GM12878 (cell line): ENCODE data around the gene HVCN1. TPM values are rescaled to one million over a fixed set of nuclear protein-coding genes. Genes with fewer than 3 reads are reported as not detected.

Source experiments
- ATAC-seq: fragments of 200-7000 bp; cut with Tn5 transposase; 3 replicates; pipeline ENCODE4 v1.9.1; 2020; ENCODE audit warnings: mild to moderate bottlenecking, moderate library complexity
- BruUV-seq: library from RNA; stranded (reverse); fragments of 400-500 nt; replicated peaks from 2 replicates; lab custom pipeline; 2021; lab: Mats Ljungman, UMichigan
- CTCF ChIA-PET: fragments of 300-600 bp; sonication (Branson Sonifier 250); formaldehyde crosslinking; extraction: SDS; loops from one replicate; lab custom pipeline; 2021; ENCODE audit warnings: inconsistent platforms; lab: Yijun Ruan, JAX
- POLR2A ChIA-PET: fragments of 350-600 bp; formaldehyde crosslinking; extraction: SDS; loops from one replicate; lab custom pipeline; 2021; ENCODE audit warnings: inconsistent platforms; lab: Charles Lee
- RAD21 ChIA-PET: fragments of 300-600 bp; sonication (Branson Sonifier 250); formaldehyde crosslinking; loops from one replicate; lab custom pipeline; 2023; ENCODE audit warnings: antibody characterized with exemption; ENCODE audit not compliant: unreplicated experiment; lab: Charles Lee
- SMC1A ChIA-PET: fragments of 300-600 bp; sonication (Branson Sonifier 250); formaldehyde crosslinking; loops from one replicate; lab custom pipeline; 2023; ENCODE audit not compliant: unreplicated experiment, uncharacterized antibody; lab: Charles Lee
- DNase-seq: peaks from one replicate; pipeline ENCODE4 v3.0.0-alpha.2; 2011; ENCODE audit warnings: low read depth, low spot score
- FAIRE-seq: peaks from 3 replicates; lab custom pipeline; 2011; peaks lifted over from hg19 to GRCh38; lab: Jason Lieb, UNC
- H2AFZ ChIP-seq: 2 replicates; pipeline ENCODE4 v1.6.0; 2011; ENCODE audit warnings: low read depth, low read length, control low read depth; ENCODE audit not compliant: control insufficient read depth
- H3K27ac ChIP-seq: 2 replicates; pipeline ENCODE4 v1.5.1; 2011; ENCODE audit warnings: control low read depth; ENCODE audit not compliant: control insufficient read depth, insufficient read depth
- H3K27me3 ChIP-seq, 2 experiments: replicated peaks in 1 of 2; 2 replicates each; pipeline versions ENCODE4 v1.6.0 to v1.6.1; 2011; ENCODE audit warnings: low read length in 1 of 2; ENCODE audit not compliant: control insufficient read depth in 2 of 2, insufficient read depth in 2 of 2
- H3K36me3 ChIP-seq, 2 experiments: 2 replicates each; pipeline ENCODE4 v1.5.1; 2011; ENCODE audit warnings: low read length in 1 of 2; ENCODE audit not compliant: control insufficient read depth in 2 of 2, insufficient read depth in 2 of 2
- H3K4me1 ChIP-seq: 2 replicates; pipeline ENCODE4 v1.6.1; 2011; ENCODE audit warnings: mild to moderate bottlenecking, low read length, moderate library complexity, mixed read lengths; ENCODE audit not compliant: control insufficient read depth, insufficient read depth
- H3K4me2 ChIP-seq: 2 replicates; pipeline ENCODE4 v1.6.0; 2011; ENCODE audit warnings: control low read depth; ENCODE audit not compliant: control insufficient read depth, insufficient read depth
- H3K4me3 ChIP-seq: fragments of 200-600 bp; sonication (generic); 2 replicates; pipeline ENCODE4 v1.5.1; 2016
- H3K79me2 ChIP-seq: 2 replicates; pipeline ENCODE4 v1.6.0; 2011; ENCODE audit warnings: low read length; ENCODE audit not compliant: control insufficient read depth, insufficient read depth
- H3K9ac ChIP-seq: 2 replicates; pipeline ENCODE4 v1.8.0; 2011; ENCODE audit warnings: low read length, control low read depth, mixed read lengths; ENCODE audit not compliant: control insufficient read depth, insufficient read depth
- H3K9me3 ChIP-seq: replicated peaks from 3 replicates; pipeline ENCODE4 v1.5.1; 2011; ENCODE audit warnings: mild to moderate bottlenecking, low read length; ENCODE audit not compliant: control insufficient read depth, insufficient read depth
- H4K20me1 ChIP-seq: 2 replicates; pipeline ENCODE4 v1.6.0; 2011; ENCODE audit not compliant: control insufficient read depth, insufficient read depth
- BHLHE40 ChIP-seq, 2 experiments: fragments of 450-650 bp in 1 of 2; IDR thresholded peaks; 2 replicates each; pipeline ENCODE4 v1.6.1; 2011 to 2017; ENCODE audit warnings: low read depth in 2 of 2, borderline replicate concordance in 1 of 2, improper control_type of control experiment in 1 of 2, low read length in 1 of 2, mild to moderate bottlenecking in 1 of 2
- CREB1 ChIP-seq: IDR thresholded peaks from 2 replicates; pipeline ENCODE4 v1.6.1; 2012; ENCODE audit warnings: low read depth, mild to moderate bottlenecking, inconsistent platforms
- JUNB ChIP-seq: IDR thresholded peaks from 2 replicates; pipeline ENCODE4 v1.6.1; 2016; ENCODE audit warnings: antibody characterized with exemption, mild to moderate bottlenecking
- NFXL1 ChIP-seq: fragments of 450-650 bp; IDR thresholded peaks from 2 replicates; pipeline ENCODE4 v1.6.1; 2017; ENCODE audit warnings: antibody characterized with exemption, mild to moderate bottlenecking, borderline replicate concordance
- PAX5 ChIP-seq: IDR thresholded peaks from 2 replicates; pipeline ENCODE4 v1.6.1; 2011; ENCODE audit warnings: low read depth, low read length, borderline replicate concordance
- PML ChIP-seq: IDR thresholded peaks from 2 replicates; pipeline ENCODE4 v1.6.1; 2012; ENCODE audit warnings: low read length, inconsistent platforms
- POLR2AphosphoS2 ChIP-seq: IDR thresholded peaks from 2 replicates; pipeline ENCODE4 v1.6.1; 2011; ENCODE audit warnings: low read depth, mild to moderate bottlenecking, low read length, improper control_type of control experiment, moderate library complexity
- POLR2AphosphoS5 ChIP-seq: IDR thresholded peaks from 2 replicates; pipeline ENCODE4 v1.6.1; 2011; ENCODE audit warnings: mild to moderate bottlenecking, low read length, inconsistent platforms
- RUNX3 ChIP-seq: IDR thresholded peaks from 2 replicates; pipeline ENCODE4 v1.6.1; 2012; ENCODE audit warnings: low read length, inconsistent platforms
- TAF1 ChIP-seq: IDR thresholded peaks from 2 replicates; pipeline ENCODE4 v1.6.1; 2011; ENCODE audit warnings: mild to moderate bottlenecking, low read depth, low read length, borderline replicate concordance
- TCF12 ChIP-seq: IDR thresholded peaks from 2 replicates; pipeline ENCODE4 v1.6.1; 2011; ENCODE audit warnings: low read depth, mild to moderate bottlenecking, low read length
- TCF3 ChIP-seq: IDR thresholded peaks from 2 replicates; pipeline ENCODE4 v1.6.1; 2012; ENCODE audit warnings: low read depth, mild to moderate bottlenecking, low read length, borderline replicate concordance; ENCODE audit not compliant: insufficient read depth
- ZBED1 ChIP-seq: IDR thresholded peaks from 2 replicates; pipeline ENCODE4 v1.6.1; 2016; ENCODE audit warnings: borderline replicate concordance
- WGBS: methylation state at CpG from one replicate; pipeline ENCODE4 v1.1.6; 2016; ENCODE audit warnings: low lambda C conversion rate; ENCODE audit not compliant: insufficient replicate concordance, insufficient coverage; ENCODE audit errors: missing lambda C conversion rate; 5-methylcytosine and 5-hydroxymethylcytosine counted together
- in situ Hi-C: fragments of 300-500 bp; cut with MboI; formaldehyde crosslinking; loops from 9 replicates; pipeline ENCODE4 v1.14.3; 2018; ENCODE audit warnings: mixed read lengths
- intact Hi-C: fragments of 100-400 bp; cut with micrococcal nuclease; formaldehyde crosslinking; loops from one replicate; pipeline ENCODE4 v1.14.2; 2022; ENCODE audit not compliant: unreplicated experiment
- polyA plus RNA-seq, 11 experiments: library from polyadenylated mRNA; depleted of rRNA in 4 of 11; unstranded in 6 of 11; stranded (reverse) in 5 of 11; fragments of >200 nt; fragmentation: Nextera tagmentation in 4 of 11; fragmentation: Illumina TruSeq in 1 of 11; extraction: Ambion mirVana in 4 of 11; extraction: Trizol in 1 of 11; gene quantifications; 1 replicate in 1 of 11; 2 replicates in 10 of 11; pipeline versions ENCODE4 v1.2.1 to v1.2.3, GENCODE V29; 2011 to 2016; ENCODE audit warnings: inconsistent platforms in 2 of 11, missing spikeins in 2 of 11, low read depth in 1 of 11
- total RNA-seq, 4 experiments: library from RNA; depleted of rRNA in 3 of 4; stranded (reverse); fragments of >200 nt in 3 of 4; fragmentation: Illumina TruSeq in 1 of 4; extraction: Trizol in 1 of 4; gene quantifications; 2 replicates each; pipeline versions ENCODE4 v1.2.1 to v1.2.3, GENCODE V29; 2013 to 2021
- TF ChIP-seq, protein P1 (sequence below): fragments of 450-650 bp; IDR thresholded peaks from 2 replicates; pipeline ENCODE4 v1.6.1; 2017; ENCODE audit warnings: mild to moderate bottlenecking
- TF ChIP-seq, protein P2 (sequence below): fragments of 450-650 bp; IDR thresholded peaks from 2 replicates; pipeline ENCODE4 v1.6.1; 2017; ENCODE audit warnings: mild to moderate bottlenecking, moderate library complexity

HVCN1 gene
- total and polyA plus RNA-seq, 10 of the 15 experiments (the other 5 are each of a cell fraction or from before 2014, with no cell fraction given) = 27.8 to 181 (median 103) TPM

DNA sequence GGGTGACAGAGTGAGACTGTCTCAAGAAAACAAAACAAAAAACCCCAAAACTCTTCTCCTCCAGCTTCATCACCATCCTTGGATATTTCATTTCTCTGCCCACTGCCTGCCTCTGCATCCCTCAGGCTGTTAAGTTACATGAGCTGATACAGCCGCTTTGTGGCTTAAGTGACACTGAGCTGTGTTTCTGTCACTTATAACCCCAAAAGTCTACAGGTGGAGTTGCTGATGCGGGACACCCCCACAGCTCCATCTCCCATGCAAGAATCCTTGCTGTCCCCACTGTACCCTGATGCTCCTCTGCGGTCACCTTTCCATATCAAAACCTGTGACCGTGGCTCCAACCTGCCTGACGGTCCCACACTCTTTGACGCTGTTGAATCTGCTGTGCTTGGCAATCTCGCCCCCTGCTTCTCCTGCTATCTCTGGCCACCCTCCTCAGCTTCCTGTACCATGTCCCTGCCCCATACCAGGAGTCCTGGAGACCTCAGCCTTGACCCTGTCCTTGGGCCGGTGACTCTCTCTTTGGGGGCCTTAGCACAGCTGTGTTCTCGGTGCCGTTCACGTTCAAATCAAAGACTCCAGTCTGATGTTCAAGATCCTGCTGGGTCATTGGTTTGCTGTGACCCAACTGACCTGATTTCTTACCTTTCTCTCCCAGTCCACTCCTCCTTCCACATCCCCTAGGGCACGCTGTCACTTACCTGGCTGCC, 20.3 kb downstream of the HVCN1 start:
- in situ Hi-C loops (no loop called here), intact Hi-C loops (loop anchor here (2.0 kb wide), 1 partner anchor 50 kb away; no protein-coding TSS in a partner anchor)
- Histone ChIP-seq H3K27me3 (no peaks in the 10 kb centered on the region), H3K79me2 (peaks cover 61% of the 10 kb centered on the region), H3K27ac (peak overlapping the region; percentile 99), H2AFZ (no peak overlapping the region; the same call in 1 of the 2 replicates), H3K9me3 (peaks cover 7% of the 10 kb centered on the region; the same call in 2 of the 3 replicates), H3K36me3 (peaks cover 7 to 17% of the 10 kb centered on the region in 2 experiments), H3K4me3 (peak overlapping the region; percentile 82), H3K9ac (peak overlapping the region; percentile 77), H3K4me1 (peaks cover 60% of the 10 kb centered on the region), H3K4me2 (peak overlapping the region; percentile 99), H4K20me1 (no peaks in the 10 kb centered on the region)
- ChIA-PET CTCF (interaction anchor here (0.6 to 4.6 kb wide), 18 partner anchors 11 to 155 kb away, joined by 3 to 24 read pairs (median 6); partner anchors contain the start of gene TCTN1), RAD21 (interaction anchor here (0.7 to 5.3 kb wide), 26 partner anchors 9 to 218 kb away, joined by 3 to 43 read pairs (median 6); partner anchors contain the start of genes ARPC3, FAM216A, HVCN1 and TCTN1), POLR2A (interaction anchor here (0.6 to 9.2 kb wide), 23 partner anchors 10 to 383 kb away, joined by 3 to 80 read pairs (median 5); partner anchors contain the start of genes GPN3, HVCN1 and TCTN1), SMC1A (interaction anchor here (0.9 to 6.3 kb wide), 20 partner anchors 10 to 589 kb away, joined by 3 to 80 read pairs (median 6); partner anchors contain the start of genes HVCN1 and TCTN1)
- FAIRE-seq (no peak), DNase-seq (no peak), ATAC-seq (peak; percentile 13)
- under 1% methylated on average over 12 of the region's 12 CpGs for WGBS
- TSS peak; percentile 65 for BruUV-seq
- TF ChIP-seq CREB1 (0 out of 2 replicates have a peak, but pooled peaks have one; percentile 12), BHLHE40 (IDR thresholded peaks at IDR 0.05; ENCODE audit: borderline replicate concordance in 1 of 2, low read depth in 2 of 2, low read length in 1 of 2) (peak in 1 of 2 experiments; percentile 22; a peak in 1 of 4 replicates), RUNX3 (peak; percentile 57; the same call in 1 of the 2 replicates), TCF3 (0 out of 2 replicates have a peak, but pooled peaks have one; percentile 17), NFXL1 (no peak), PAX5 (0 out of 2 replicates have a peak, but pooled peaks have one; percentile 25), POLR2AphosphoS2 (peak; percentile 24; the same call in 1 of the 2 replicates), ZBED1 (peak; percentile 52; the same call in 1 of the 2 replicates), JUNB (no peak), TAF1 (0 out of 2 replicates have a peak, but pooled peaks have one; percentile 31), TCF12 (0 out of 2 replicates have a peak, but pooled peaks have one; percentile 38), POLR2AphosphoS5 (peak; percentile 57; the same call in 1 of the 2 replicates), PML (no peak)
- TF ChIP-seq, protein P1, sequence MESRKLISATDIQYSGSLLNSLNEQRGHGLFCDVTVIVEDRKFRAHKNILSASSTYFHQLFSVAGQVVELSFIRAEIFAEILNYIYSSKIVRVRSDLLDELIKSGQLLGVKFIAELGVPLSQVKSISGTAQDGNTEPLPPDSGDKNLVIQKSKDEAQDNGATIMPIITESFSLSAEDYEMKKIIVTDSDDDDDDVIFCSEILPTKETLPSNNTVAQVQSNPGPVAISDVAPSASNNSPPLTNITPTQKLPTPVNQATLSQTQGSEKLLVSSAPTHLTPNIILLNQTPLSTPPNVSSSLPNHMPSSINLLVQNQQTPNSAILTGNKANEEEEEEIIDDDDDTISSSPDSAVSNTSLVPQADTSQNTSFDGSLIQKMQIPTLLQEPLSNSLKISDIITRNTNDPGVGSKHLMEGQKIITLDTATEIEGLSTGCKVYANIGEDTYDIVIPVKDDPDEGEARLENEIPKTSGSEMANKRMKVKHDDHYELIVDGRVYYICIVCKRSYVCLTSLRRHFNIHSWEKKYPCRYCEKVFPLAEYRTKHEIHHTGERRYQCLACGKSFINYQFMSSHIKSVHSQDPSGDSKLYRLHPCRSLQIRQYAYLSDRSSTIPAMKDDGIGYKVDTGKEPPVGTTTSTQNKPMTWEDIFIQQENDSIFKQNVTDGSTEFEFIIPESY = no peak
- TF ChIP-seq, protein P2, sequence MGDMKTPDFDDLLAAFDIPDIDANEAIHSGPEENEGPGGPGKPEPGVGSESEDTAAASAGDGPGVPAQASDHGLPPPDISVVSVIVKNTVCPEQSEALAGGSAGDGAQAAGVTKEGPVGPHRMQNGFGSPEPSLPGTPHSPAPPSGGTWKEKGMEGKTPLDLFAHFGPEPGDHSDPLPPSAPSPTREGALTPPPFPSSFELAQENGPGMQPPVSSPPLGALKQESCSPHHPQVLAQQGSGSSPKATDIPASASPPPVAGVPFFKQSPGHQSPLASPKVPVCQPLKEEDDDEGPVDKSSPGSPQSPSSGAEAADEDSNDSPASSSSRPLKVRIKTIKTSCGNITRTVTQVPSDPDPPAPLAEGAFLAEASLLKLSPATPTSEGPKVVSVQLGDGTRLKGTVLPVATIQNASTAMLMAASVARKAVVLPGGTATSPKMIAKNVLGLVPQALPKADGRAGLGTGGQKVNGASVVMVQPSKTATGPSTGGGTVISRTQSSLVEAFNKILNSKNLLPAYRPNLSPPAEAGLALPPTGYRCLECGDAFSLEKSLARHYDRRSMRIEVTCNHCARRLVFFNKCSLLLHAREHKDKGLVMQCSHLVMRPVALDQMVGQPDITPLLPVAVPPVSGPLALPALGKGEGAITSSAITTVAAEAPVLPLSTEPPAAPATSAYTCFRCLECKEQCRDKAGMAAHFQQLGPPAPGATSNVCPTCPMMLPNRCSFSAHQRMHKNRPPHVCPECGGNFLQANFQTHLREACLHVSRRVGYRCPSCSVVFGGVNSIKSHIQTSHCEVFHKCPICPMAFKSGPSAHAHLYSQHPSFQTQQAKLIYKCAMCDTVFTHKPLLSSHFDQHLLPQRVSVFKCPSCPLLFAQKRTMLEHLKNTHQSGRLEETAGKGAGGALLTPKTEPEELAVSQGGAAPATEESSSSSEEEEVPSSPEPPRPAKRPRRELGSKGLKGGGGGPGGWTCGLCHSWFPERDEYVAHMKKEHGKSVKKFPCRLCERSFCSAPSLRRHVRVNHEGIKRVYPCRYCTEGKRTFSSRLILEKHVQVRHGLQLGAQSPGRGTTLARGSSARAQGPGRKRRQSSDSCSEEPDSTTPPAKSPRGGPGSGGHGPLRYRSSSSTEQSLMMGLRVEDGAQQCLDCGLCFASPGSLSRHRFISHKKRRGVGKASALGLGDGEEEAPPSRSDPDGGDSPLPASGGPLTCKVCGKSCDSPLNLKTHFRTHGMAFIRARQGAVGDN = 0 out of 2 replicates have a peak, but pooled peaks have one; percentile 40
